HG02610 (cell line): ENCODE results near the gene BCAN.
A peak's percentile ranks its signal among the peaks of the same experiment; 100 is the strongest.

Experiments
- ATAC-seq: cut with Tn5 transposase; IDR thresholded peaks from one replicate; pipeline ENCODE4 v1.9.1; 2021; ENCODE audit warnings: mild to moderate bottlenecking, moderate library complexity; ENCODE audit not compliant: unreplicated experiment

The BCAN gene

GRCh38 chr1:156643049-156643777 lies 1.3 kb downstream of the BCAN start:
- no peak for ATAC-seq

GRCh38 chr1:156643778-156644092 lies 1.8 kb downstream of the BCAN start:
- peak; percentile 63 for ATAC-seq

- no peak for ATAC-seq
Measured at GRCh38 chr1:156644146-156644545, 2.2 kb downstream of the BCAN start.

GRCh38 chr1:156644640-156645039 lies 2.7 kb downstream of the BCAN start:
- no peak for ATAC-seq

- ATAC-seq, result no peak
Measured at GRCh38 chr1:156645056-156645455, 3.1 kb downstream of the BCAN start.

- ATAC-seq, result no peak
Measured at GRCh38 chr1:156645666-156646065, 3.7 kb downstream of the BCAN start.

- ATAC-seq, result no peak
Measured at GRCh38 chr1:156646738-156647211, 4.9 kb downstream of the BCAN start.

GRCh38 chr1:156647351-156647750 lies 5.4 kb downstream of the BCAN start:
- ATAC-seq, result no peak

- ATAC-seq, result no peak
Measured at GRCh38 chr1:156648496-156648895, 6.6 kb downstream of the BCAN start.

GRCh38 chr1:156648951-156649350 lies 7.0 kb downstream of the BCAN start:
- no peak for ATAC-seq

- no peak for ATAC-seq
Measured at GRCh38 chr1:156652131-156652991, 10.4 kb downstream of the BCAN start.

- no peak for ATAC-seq
Measured at GRCh38 chr1:156652992-156653355, 11.1 kb downstream of the BCAN start.

GRCh38 chr1:156654700-156655099 lies 12.8 kb downstream of the BCAN start:
- ATAC-seq, result no peak

GRCh38 chr1:156655151-156655903 lies 13.4 kb downstream of the BCAN start:
- ATAC-seq, result no peak

GRCh38 chr1:156655904-156656516 lies 14.1 kb downstream of the BCAN start:
- no peak for ATAC-seq

- no peak for ATAC-seq
Measured at GRCh38 chr1:156656806-156657740, 15.2 kb downstream of the BCAN start.

GRCh38 chr1:156657741-156658319 lies 15.9 kb downstream of the BCAN start:
- no peak for ATAC-seq

GRCh38 chr1:156658496-156658895 lies 16.6 kb downstream of the BCAN start:
- no peak for ATAC-seq

- ATAC-seq, result no peak
Measured at GRCh38 chr1:156658945-156659574, 17.1 kb downstream of the BCAN start.
